ENCODE results near the gene SFMBT2.

SFMBT2 gene

GRCh38 chr10:7419998-7420397 is 9.2 kb upstream of the SFMBT2 start:
- no peaks in the 10 kb centered on the region for H3K36me3 ChIP-seq (ENCODE audit: insufficient read depth, low read length)
- no peak overlapping the region for H3K27ac ChIP-seq
- no peak overlapping the region for H3K4me3 ChIP-seq
- H3K9me3 ChIP-seq (ENCODE audit: low read depth, low read length): no peaks in the 10 kb centered on the region
- DNase-seq (ENCODE audit: low read depth, low spot score): no peak
- no peak for TF ChIP-seq EZH2 (IDR thresholded peaks at IDR 0.05)
- H3K9ac ChIP-seq (ENCODE audit: insufficient read length): no peak overlapping the region

DNA sequence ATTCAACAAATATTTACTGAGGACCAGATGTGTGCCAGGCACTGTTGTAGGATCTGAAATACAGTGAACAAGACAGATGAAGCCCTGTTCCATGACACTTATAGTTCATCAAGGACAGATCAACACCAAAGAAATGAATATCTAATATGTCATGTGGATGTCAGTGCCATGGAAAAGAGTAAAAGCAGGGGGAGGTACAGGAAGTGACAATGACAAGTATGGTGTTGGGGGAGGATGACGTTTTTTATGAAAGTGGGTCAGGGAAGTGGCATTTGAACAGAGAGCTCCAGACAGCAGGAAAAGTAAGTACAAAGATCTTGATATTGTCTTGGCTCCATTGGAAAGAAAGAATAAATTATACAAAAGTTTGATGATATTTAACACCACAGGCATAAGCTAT is 7.0 kb upstream of the SFMBT2 start:
- TF ChIP-seq FOXP2 (optimal IDR thresholded peaks at IDR 0.05; ENCODE audit: control extremely low read depth, extremely low read length, insufficient read depth) (no peak), EZH2 (IDR thresholded peaks at IDR 0.05) (no peak), POLR2AphosphoS5 (IDR thresholded peaks at IDR 0.05; ENCODE audit: borderline replicate concordance, low read depth, low read length) (no peak)
- Histone ChIP-seq H3K27ac (no peak overlapping the region), H3K36me3 (ENCODE audit: insufficient read depth, low read length) (no peaks in the 10 kb centered on the region), H3K9ac (ENCODE audit: insufficient read length) (no peak overlapping the region), H3K4me3 (no peak overlapping the region), H3K9me3 (ENCODE audit: low read depth, low read length) (no peaks in the 10 kb centered on the region)
- DNase-seq (ENCODE audit: low read depth, low spot score): no peak

DNA sequence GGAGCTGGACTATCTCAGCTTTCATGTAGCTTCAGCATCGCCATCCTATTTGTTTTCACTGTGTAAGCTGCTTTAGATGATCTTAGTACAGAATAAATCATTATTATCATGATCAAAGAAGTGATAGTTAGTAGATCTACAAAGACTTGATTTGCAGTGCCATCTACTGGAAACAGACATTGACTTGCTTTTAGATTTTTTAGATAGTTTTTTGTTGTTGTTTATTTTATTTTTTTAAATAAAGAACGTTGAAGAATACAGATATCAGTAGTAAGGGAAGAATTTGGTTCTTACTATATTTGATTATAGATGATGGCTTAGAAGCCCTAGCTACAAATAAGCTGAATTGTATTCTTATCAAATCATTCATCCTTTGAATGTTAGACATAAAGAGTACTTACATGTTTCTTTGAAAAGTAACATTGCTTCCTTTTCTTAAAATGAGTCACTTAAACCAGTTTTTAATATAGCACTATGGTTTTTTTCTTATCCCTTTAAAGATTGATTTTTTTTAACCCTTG is 6.3 kb upstream of the SFMBT2 start:
- H3K36me3 ChIP-seq (ENCODE audit: insufficient read depth, low read length): no peaks in the 10 kb centered on the region
- no peaks in the 10 kb centered on the region for H3K9me3 ChIP-seq (ENCODE audit: low read depth, low read length)
- TF ChIP-seq EZH2 (IDR thresholded peaks at IDR 0.05) (no peak), POLR2AphosphoS5 (IDR thresholded peaks at IDR 0.05; ENCODE audit: borderline replicate concordance, low read depth, low read length) (no peak), FOXP2 (optimal IDR thresholded peaks at IDR 0.05; ENCODE audit: control extremely low read depth, extremely low read length, insufficient read depth) (no peak)
- no peak overlapping the region for H3K4me3 ChIP-seq
- no peak overlapping the region for H3K27ac ChIP-seq
- no peak for DNase-seq (ENCODE audit: low read depth, low spot score)
- H3K9ac ChIP-seq (ENCODE audit: insufficient read length): no peak overlapping the region

DNA sequence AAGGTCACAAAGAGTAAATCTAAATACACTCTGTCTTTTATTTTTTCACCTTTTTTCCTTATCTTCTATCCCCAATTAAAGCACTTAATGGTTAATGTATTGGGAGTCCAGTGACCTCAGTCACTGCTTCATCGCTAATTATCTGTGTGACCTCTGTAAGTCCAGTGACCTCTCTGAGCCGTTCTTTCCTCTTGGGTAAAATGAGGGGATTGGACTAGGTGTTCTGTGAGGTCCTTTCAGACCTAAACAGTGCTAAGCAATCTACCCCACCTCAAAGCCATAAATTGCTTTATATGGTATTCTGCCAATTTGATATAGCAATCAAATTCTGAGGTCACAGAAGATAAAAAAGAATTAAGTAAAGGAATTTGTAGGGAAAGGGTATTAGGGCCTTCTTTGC is 3.9 kb upstream of the SFMBT2 start:
- H3K9ac ChIP-seq (ENCODE audit: insufficient read length): no peak overlapping the region
- H3K4me3 ChIP-seq: no peak overlapping the region
- H3K27ac ChIP-seq: no peak overlapping the region
- DNase-seq (ENCODE audit: low read depth, low spot score): no peak
- H3K36me3 ChIP-seq (ENCODE audit: insufficient read depth, low read length): no peaks in the 10 kb centered on the region
- H3K9me3 ChIP-seq (ENCODE audit: low read depth, low read length): no peaks in the 10 kb centered on the region
- TF ChIP-seq EZH2 (IDR thresholded peaks at IDR 0.05): no peak

- TF ChIP-seq EZH2 (IDR thresholded peaks at IDR 0.05): no peak
- no peak for TF ChIP-seq POLR2AphosphoS5 (IDR thresholded peaks at IDR 0.05; ENCODE audit: borderline replicate concordance, low read depth, low read length)
- no peak overlapping the region for H3K9ac ChIP-seq (ENCODE audit: insufficient read length)
- H3K36me3 ChIP-seq (ENCODE audit: insufficient read depth, low read length): no peaks in the 10 kb centered on the region
- no peak overlapping the region for H3K27ac ChIP-seq
- H3K4me3 ChIP-seq: no peak overlapping the region
- no peaks in the 10 kb centered on the region for H3K9me3 ChIP-seq (ENCODE audit: low read depth, low read length)
- no peak for DNase-seq (ENCODE audit: low read depth, low spot score)
Observed at GRCh38 chr10:7412928-7413282, 2.1 kb upstream of the SFMBT2 start.

DNA sequence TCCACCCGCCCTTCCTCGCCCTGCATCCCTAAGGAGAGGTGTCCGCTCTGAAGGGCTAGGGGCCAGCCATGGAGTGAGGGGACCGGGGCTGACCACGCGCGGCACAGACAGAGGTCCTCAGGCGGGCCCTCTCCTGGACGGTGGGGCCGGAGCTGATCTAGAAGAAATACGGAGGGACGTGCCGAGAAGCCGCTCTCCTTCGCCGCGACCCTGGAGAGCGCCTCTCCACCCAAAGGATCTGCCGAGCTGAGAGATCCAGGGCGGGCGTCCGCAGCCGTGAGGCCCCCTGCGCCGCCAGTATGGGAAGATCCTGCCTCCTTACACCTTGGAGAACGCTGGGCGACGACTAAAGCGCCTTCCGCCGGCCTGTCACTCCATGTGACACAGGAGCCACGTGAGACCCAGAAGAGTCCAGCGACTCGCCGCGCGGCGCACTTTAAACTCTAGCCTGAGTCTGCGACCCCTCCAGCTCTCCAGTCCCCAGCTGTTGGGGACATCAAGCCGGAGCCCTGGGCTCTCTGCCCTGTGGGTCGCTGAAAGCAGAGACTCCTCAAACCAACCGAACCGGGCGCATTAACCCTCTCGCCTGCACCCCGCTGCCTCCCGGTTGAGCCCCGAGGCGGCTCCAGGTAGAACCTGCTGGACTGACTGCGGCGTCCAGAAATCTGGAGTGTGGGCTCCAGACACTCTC is 1.5 kb upstream of the SFMBT2 start:
- Histone ChIP-seq H3K4me3 (no peak overlapping the region), H3K9ac (ENCODE audit: insufficient read length) (no peak overlapping the region), H3K36me3 (ENCODE audit: insufficient read depth, low read length) (no peaks in the 10 kb centered on the region), H3K27ac (no peak overlapping the region), H3K9me3 (ENCODE audit: low read depth, low read length) (no peaks in the 10 kb centered on the region)
- TF ChIP-seq FOXP2 (optimal IDR thresholded peaks at IDR 0.05; ENCODE audit: control extremely low read depth, extremely low read length, insufficient read depth): no peak
- TF ChIP-seq POLR2AphosphoS5 (IDR thresholded peaks at IDR 0.05; ENCODE audit: borderline replicate concordance, low read depth, low read length): no peak
- no peak for TF ChIP-seq EZH2 (IDR thresholded peaks at IDR 0.05)
- DNase-seq (ENCODE audit: low read depth, low spot score): no peak

DNA sequence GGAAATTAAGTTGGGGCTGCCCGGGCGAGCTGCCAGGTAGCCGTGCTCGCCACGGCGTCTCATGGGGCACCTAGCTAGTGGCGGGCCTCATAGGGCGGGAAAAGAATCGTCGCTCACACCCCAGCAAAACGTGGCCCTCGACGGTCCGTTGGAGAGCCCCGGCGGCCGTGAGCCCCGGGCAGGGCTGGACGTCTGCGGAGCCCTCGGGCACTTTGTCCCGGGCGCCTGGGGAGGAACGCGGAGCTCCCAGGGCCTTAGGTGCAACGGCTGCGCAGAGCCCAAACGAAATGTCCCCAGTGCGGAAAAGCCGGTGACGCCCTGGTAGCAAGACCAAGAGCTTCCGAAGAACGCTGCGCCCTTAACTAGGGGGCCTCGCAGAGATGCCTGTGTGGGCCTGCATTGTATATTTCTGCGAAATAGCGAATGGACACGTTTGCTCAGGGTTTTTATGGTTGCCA is 866 bp upstream of the SFMBT2 start:
- H3K4me3 ChIP-seq: peak overlapping the region; percentile 77; the same call in 1 of the 2 replicates
- DNase-seq (ENCODE audit: low read depth, low spot score): no peak
- H3K9ac ChIP-seq (ENCODE audit: insufficient read length): no peak overlapping the region
- no peak overlapping the region for H3K27ac ChIP-seq
- no peaks in the 10 kb centered on the region for H3K36me3 ChIP-seq (ENCODE audit: insufficient read depth, low read length)
- H3K9me3 ChIP-seq (ENCODE audit: low read depth, low read length): no peaks in the 10 kb centered on the region
- TF ChIP-seq POLR2AphosphoS5 (IDR thresholded peaks at IDR 0.05; ENCODE audit: borderline replicate concordance, low read depth, low read length) (no peak), EZH2 (IDR thresholded peaks at IDR 0.05) (no peak), FOXP2 (optimal IDR thresholded peaks at IDR 0.05; ENCODE audit: control extremely low read depth, extremely low read length, insufficient read depth) (no peak)

DNA sequence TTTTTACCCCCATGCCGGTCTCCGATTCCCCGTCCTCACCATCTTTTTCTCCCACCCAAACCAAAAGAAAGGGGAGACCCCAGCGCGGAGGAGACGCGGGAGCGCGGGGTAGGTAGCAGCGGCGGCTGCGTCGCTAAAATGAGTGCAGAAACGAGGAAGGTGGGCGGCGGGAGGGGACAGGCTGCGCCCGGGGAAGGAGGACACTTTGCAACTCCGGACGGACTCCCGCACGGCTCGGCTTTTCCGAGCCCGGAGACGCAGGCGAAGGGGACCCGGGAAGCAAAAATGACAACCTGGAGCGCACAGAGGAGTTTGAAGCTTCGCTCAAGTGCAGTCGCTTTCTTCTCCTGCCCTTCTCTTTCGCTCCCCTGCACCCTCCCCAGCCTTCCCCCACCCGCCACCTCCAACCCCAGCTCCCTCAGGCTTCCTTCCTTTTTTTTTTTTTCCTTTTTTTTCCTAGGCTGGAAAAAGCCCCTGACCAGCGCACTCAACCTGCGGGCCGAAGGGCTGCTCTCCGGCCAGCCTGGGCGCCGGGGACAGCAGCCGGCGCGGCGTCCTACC is 453 bp downstream of the SFMBT2 start:
- Histone ChIP-seq H3K36me3 (ENCODE audit: insufficient read depth, low read length) (no peaks in the 10 kb centered on the region), H3K4me3 (peak overlapping the region; percentile 77), H3K9me3 (ENCODE audit: low read depth, low read length) (no peaks in the 10 kb centered on the region), H3K27ac (no peak overlapping the region), H3K9ac (ENCODE audit: insufficient read length) (no peak overlapping the region)
- DNase-seq (ENCODE audit: low read depth, low spot score): no peak
- TF ChIP-seq EZH2 (IDR thresholded peaks at IDR 0.05) (no peak), FOXP2 (optimal IDR thresholded peaks at IDR 0.05; ENCODE audit: control extremely low read depth, extremely low read length, insufficient read depth) (no peak), POLR2AphosphoS5 (IDR thresholded peaks at IDR 0.05; ENCODE audit: borderline replicate concordance, low read depth, low read length) (no peak)

DNA sequence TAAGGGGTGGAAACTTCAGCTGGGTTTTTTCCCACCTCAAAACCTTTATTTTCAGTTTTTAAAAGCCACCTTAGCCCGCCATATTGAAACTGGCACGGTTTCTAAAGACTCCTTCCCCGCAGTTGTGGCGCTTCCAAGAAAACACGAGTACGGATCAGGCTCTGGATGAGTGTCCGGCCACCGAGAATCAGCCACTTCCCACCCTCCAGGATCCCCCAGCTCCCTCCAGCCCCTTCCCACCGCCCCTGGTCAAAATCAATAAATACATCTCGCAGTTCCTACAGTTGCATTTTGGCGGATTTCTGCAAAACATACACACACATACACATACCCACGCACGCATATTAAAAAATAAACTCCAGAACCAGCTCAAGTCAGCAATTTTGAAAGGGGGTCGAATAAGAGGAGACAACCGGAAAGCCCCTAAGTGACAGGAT is 1.1 kb downstream of the SFMBT2 start:
- H3K36me3 ChIP-seq (ENCODE audit: insufficient read depth, low read length): no peaks in the 10 kb centered on the region
- H3K9ac ChIP-seq (ENCODE audit: insufficient read length): no peak overlapping the region
- no peaks in the 10 kb centered on the region for H3K9me3 ChIP-seq (ENCODE audit: low read depth, low read length)
- no peak for DNase-seq (ENCODE audit: low read depth, low spot score)
- no peak overlapping the region for H3K27ac ChIP-seq
- TF ChIP-seq EZH2 (IDR thresholded peaks at IDR 0.05): no peak
- H3K4me3 ChIP-seq: peak overlapping the region; percentile 77

Data from SK-N-MC (cell line).